Activated naive CD4-positive, alpha-beta T cell treated with anti-CD3 and anti-CD28 coated beads, Interleukin-2, amount 10 ng/mL, durations not matched to agents 7 days and 5 days (primary cell): ENCODE results near the gene CCDC121.
A peak's percentile ranks its signal among the peaks of the same experiment; 100 is the strongest.

Source experiments
- CTCF ChIA-PET: fragments of 350-600 bp; sonication (Branson Sonifier 250); formaldehyde crosslinking; loops from one replicate; lab custom pipeline; 2021; ENCODE audit warnings: antibody characterized with exemption; lab: Charles Lee
- DNase-seq: peaks from one replicate; pipeline ENCODE4 v3.0.0-alpha.2; 2020
- H3K27ac Mint-ChIP-seq: one replicate; pipeline ENCODE4 v1.8.0; 2021; ENCODE audit warnings: mild to moderate bottlenecking, moderate library complexity, mixed read lengths
- H3K27me3 Mint-ChIP-seq: one replicate; pipeline ENCODE4 v1.8.0; 2021; ENCODE audit warnings: mild to moderate bottlenecking, mixed read lengths
- H3K36me3 Mint-ChIP-seq: one replicate; pipeline ENCODE4 v1.8.0; 2021; ENCODE audit warnings: mixed read lengths
- H3K4me1 Mint-ChIP-seq: one replicate; pipeline ENCODE4 v1.8.0; 2021; ENCODE audit warnings: mixed read lengths
- H3K4me3 Mint-ChIP-seq: one replicate; pipeline ENCODE4 v1.8.0; 2021; ENCODE audit warnings: mild to moderate bottlenecking, moderate library complexity, mixed read lengths
- H3K9me3 Mint-ChIP-seq: one replicate; pipeline ENCODE4 v1.8.0; 2021; ENCODE audit warnings: mixed read lengths

The CCDC121 gene

GRCh38 chr2:27582695-27583389 lies 46.0 kb downstream of the CCDC121 start, which contains the start of gene ZNF512:
ZNF512 (plus strand) TSS chr2:27583042; CDS start chr2:27583113, 71 bp downstream.
- Mint-ChIP-seq H3K27me3 (peaks cover 28% of the 10 kb centered on the region), H3K4me1 (peaks cover 59% of the 10 kb centered on the region), H3K27ac (peak within 1 kb of the TSS; percentile 79), H3K36me3 (peaks cover 35% of the 10 kb centered on the region), H3K4me3 (peak within 1 kb of the TSS; percentile 84), H3K9me3 (peaks cover under 1% of the 10 kb centered on the region)
- DNase-seq: peak; percentile 89
- CTCF ChIA-PET: interaction anchor here (0.9 kb wide), 1 partner anchor 101 kb away, joined by 3 read pairs; no protein-coding TSS in a partner anchor

DNA sequence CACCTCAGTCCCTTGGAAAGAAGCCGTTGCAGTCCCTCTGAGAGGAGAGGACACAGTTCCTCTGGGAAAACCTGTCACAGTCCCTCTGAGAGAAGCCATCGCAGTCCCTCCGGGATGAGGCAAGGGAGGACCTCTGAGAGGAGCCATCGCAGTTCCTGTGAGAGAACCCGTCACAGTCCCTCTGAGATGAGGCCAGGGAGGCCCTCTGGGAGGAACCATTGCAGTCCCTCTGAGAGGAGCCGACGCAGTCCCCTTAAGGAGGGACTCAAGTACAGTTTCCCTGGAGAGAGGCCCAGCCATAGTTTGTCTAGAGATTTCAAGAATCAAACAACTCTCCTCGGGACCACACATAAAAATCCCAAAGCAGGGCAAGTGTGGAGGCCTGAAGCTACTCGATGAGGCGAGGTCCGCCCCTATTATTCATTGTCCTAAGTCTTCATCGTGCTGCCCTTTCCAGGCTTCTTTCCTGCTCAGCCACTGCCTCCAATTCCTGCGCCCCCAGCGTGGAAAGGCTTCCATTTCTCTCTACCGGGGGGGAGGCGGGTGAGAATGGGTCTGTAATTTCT lies 46.6 kb downstream of the CCDC121 start:
- no peaks in the 10 kb centered on the region for H3K9me3 Mint-ChIP-seq
- H3K4me3 Mint-ChIP-seq: peak overlapping the region; percentile 84
- no peak for DNase-seq
- peak overlapping the region; percentile 79 for H3K27ac Mint-ChIP-seq
- CTCF ChIA-PET: interaction anchor here (0.9 kb wide), 1 partner anchor 101 kb away, joined by 3 read pairs; no protein-coding TSS in a partner anchor
- peaks cover 34% of the 10 kb centered on the region for H3K36me3 Mint-ChIP-seq
- peaks cover 56% of the 10 kb centered on the region for H3K4me1 Mint-ChIP-seq
- H3K27me3 Mint-ChIP-seq: peaks cover 34% of the 10 kb centered on the region

DNA sequence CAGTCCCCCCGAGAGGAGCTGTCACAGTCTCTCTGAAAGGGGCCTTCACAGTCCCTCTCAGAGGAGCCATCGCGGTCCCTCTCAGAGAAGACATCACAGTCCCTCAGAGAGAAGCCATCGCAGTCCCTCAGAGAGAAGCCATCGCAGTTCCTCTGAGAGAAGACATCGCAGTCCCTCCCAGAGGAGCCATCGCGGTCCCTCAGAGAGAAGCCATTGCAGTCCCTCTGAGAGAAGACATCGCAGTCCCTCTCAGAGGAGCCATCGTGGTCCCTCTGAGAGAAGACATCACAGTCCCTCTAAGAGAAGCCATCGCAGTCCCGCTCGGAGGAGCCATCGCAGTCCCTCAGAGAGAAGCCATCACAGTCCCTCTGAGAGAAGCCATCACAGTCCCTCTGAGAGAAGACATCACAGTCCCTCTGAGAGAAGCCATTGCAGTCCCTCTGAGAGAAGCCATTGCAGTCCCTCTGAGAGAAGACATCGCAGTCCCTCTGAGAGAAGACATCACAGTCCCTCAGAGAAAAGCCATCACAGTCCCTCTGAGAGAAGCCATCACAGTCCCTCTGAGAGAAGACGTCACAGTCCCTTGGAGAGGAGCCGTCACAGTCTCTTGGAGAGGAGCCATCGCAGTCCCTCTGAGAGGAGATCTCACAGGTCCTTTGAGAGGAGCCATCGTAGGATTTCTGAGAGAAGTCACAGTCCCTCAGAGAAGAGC lies 47.2 kb downstream of the CCDC121 start:
- H3K4me1 Mint-ChIP-seq: peaks cover 50% of the 10 kb centered on the region
- CTCF ChIA-PET: interaction anchor here (0.9 kb wide), 1 partner anchor 102 kb away, joined by 3 read pairs; no protein-coding TSS in a partner anchor
- peaks cover 41% of the 10 kb centered on the region for H3K27me3 Mint-ChIP-seq
- peak overlapping the region; percentile 30 for H3K4me3 Mint-ChIP-seq
- no peaks in the 10 kb centered on the region for H3K9me3 Mint-ChIP-seq
- no peak for DNase-seq
- H3K36me3 Mint-ChIP-seq: peaks cover 29% of the 10 kb centered on the region
- no peak overlapping the region for H3K27ac Mint-ChIP-seq
